Ovary (tissue), 9 donors: ENCODE data around the gene C1QTNF1. TPM values are rescaled to one million over a fixed set of nuclear protein-coding genes. Genes with fewer than 3 reads are reported as not detected.

Experiments used
- DNase-seq, 5 donors: peaks; one replicate each; pipeline ENCODE4 v3.0.0-alpha.2; 2019 to 2020
- H3K27ac ChIP-seq, 2 donors: fragments of 200-600 bp; one replicate each; pipeline versions ENCODE4 v1.5.1 to v1.8.0; 2019 to 2022
- H3K27me3 ChIP-seq: fragments of 200-600 bp; one replicate; pipeline ENCODE4 v1.8.0; 2022
- H3K36me3 ChIP-seq: fragments of 200-600 bp; sonication (generic); one replicate; pipeline ENCODE4 v1.5.1; 2019
- H3K4me1 ChIP-seq: one replicate; pipeline ENCODE4 v1.8.1; 2013; ENCODE audit warnings: mild to moderate bottlenecking, moderate library complexity; ENCODE audit not compliant: insufficient read depth
- H3K4me3 ChIP-seq: fragments of 200-600 bp; sonication (generic); one replicate; pipeline ENCODE4 v1.5.1; 2017
- H3K9me3 ChIP-seq, 2 donors: fragments of 200-600 bp in 1 of 2; sonication (generic) in 1 of 2; one replicate each; pipeline versions ENCODE4 v1.5.1 to v1.8.1; 2013 to 2019; ENCODE audit warnings: mild to moderate bottlenecking in 1 of 2, moderate library complexity in 1 of 2
- CTCF ChIP-seq, 3 donors: fragments of 450-650 bp in 2 of 3; fragments of 200-600 bp in 1 of 3; IDR thresholded peaks; one replicate each; pipeline versions ENCODE4 v1.5.1 to v1.8.0; 2016 to 2022; ENCODE audit warnings: antibody characterized with exemption in 3 of 3, mild to moderate bottlenecking in 1 of 3
- EP300 ChIP-seq: sonication (generic); formaldehyde crosslinking; IDR thresholded peaks from one replicate; pipeline ENCODE4 v1.6.1; 2017; ENCODE audit warnings: antibody characterized with exemption
- POLR2A ChIP-seq: fragments of 450-650 bp; IDR thresholded peaks from one replicate; pipeline ENCODE4 v1.6.1; 2017; ENCODE audit warnings: antibody characterized with exemption, mild to moderate bottlenecking, moderate library complexity
- WGBS, 3 donors: extraction: QIAGEN DNeasy Blood & Tissue Kit in 1 of 3; methylation state at CpG; one replicate each; pipeline versions ENCODE4 v1.1.5 to v1.1.7; 2013 to 2017; 5-methylcytosine and 5-hydroxymethylcytosine counted together
- intact Hi-C, 4 donors: fragments of 100-400 bp; cut with DNase I; formaldehyde crosslinking; loops; one replicate each; pipeline versions ENCODE4 v1.11.0 to v1.15.1; 2022 to 2023
- polyA plus RNA-seq, 2 donors: library from polyadenylated mRNA; stranded (reverse); fragments of 200-250 nt in 1 of 2; fragments of 350-450 nt in 1 of 2; fragmentation: Illumina TruSeq in 1 of 2; extraction: RNeasy Lipid Tissue Mini Kit (QIAGEN cat#74804) in 1 of 2; gene quantifications; one replicate each; pipeline ENCODE4 v1.2.3, GENCODE V29; 2013 to 2014
- total RNA-seq, 7 donors: library from RNA; depleted of rRNA in 2 of 7; stranded (reverse); fragments of >200 nt in 2 of 7; fragmentation: NEBNext Ultra II Directional in 3 of 7; extraction: Animal tissue kit (Norgen Biotek cat#: 25700) in 3 of 7; gene quantifications; one replicate each; pipeline versions ENCODE4 v1.1.0 to v1.2.4, GENCODE V29; 2016 to 2023
- donor health status: DM: no; HTN: no; CAD: no; lungs with moderate emphysema.
- donor health status: DM: no; HTN: no; CAD: no.
- donor health status: Bipolar disorder and iron deficiency.
- donor health status: DM: yes; HTN: yes; CAD: no.
- donor health status: DM: no; HTN: no; CAD: no.
- donor health status: DM: yes; HTN: yes; CAD: no.

C1QTNF1 gene
- total and polyA plus RNA-seq, 9 donors: 17.9 to 85.9 (median 53.5) TPM

DNA sequence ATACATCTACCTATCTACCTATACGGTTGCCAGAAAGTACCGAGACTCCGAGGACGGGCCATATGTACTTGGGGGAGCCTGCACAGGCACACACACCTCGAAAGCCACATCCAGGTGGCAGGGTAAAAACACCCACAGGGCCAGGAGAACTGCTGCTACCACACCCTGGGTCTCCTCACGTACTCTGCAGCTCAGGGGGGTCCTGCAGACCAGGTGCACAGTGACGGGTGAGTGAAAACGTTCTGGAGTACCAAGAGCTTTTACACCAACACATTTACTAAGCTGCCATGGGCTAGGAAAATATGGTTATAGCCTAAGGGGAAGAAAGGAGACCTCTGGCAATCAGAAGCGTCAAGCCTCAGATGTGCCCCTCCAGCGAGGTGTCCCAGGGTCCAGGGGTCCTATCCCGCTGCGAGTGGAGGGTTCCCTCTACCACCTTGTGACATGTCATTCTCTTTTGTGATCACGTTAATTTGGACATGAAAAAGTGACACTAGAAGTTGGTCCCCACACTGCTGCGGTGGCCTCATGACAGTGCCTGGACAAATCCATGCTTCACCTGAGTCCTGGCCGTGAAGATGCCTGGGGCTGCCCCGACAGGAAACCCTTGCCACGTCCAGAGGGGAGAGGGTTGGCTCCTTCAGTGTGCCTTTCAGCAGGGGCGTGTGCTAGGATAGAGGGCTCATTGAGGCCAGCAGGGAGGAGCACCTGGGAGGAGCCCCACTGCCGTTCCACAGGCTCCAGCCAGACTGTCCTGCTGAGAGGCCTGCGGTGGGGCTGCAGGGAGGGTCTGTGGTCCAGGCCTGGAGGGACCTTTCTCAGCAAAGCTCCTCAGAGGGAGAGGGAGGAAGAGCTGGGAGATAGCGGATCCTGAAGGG, 16.2 kb upstream of the C1QTNF1 start:
- peak in 2 of 5 donors; percentile 12 to 32 for DNase-seq
- H3K4me3 ChIP-seq: no peak overlapping the region

DNA sequence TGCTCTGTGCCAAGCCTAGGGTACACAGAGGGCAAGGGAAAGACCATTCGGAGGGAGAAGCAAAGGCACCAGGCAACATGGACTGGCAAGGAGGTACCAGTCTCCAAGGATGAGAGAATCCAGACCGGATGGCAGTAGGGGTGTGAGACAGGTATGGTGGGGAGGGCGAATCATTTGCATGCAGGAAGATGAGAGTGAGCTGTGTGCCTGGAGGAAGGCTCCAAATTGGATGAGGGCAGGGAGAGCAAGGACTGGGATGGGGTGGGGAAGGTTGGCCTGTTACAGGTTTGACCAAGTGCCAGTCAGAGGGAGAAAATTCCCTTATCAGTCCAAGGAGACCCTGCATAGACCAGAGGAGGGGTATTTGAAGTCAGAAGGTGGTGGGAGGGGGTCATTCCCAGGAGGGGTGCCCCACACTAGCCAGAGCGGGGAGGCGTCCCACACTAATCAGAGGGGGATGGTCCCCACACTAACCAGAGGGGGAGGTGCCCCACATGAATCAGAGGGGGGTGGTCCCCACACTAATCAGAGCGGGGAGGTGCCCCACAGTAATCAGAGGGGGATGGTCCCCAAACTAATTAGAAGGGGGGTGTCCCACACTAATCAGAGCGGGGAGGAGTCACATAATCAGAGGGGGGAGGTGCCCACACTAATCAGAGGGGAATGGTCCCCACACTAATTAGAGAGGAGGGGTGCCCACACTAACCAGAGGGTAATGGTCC, 15.1 kb upstream of the C1QTNF1 start:
- intact Hi-C loops: no loop called here
- no peaks in the 10 kb centered on the region for H3K9me3 ChIP-seq
- 28 to 31% (median 30%) methylated on average over 7 of the region's 7 CpGs for WGBS, 3 donors
- DNase-seq: peak in 2 of 5 donors; percentile 13 to 37
- H3K27ac ChIP-seq: peak overlapping the region in 1 of 2 donors; percentile 13
- peak overlapping the region; percentile 76 for H3K4me3 ChIP-seq
- H3K36me3 ChIP-seq: no peaks in the 10 kb centered on the region
- TF ChIP-seq EP300: no peak
- TF ChIP-seq POLR2A: no peak
- no peak for TF ChIP-seq CTCF (IDR thresholded peaks at IDR 0.05)
- H3K4me1 ChIP-seq: peaks cover 14% of the 10 kb centered on the region
- H3K27me3 ChIP-seq: no peaks in the 10 kb centered on the region

More for the DNA sequence above, 16.2 kb upstream of the C1QTNF1 start:
- 80 to 83% (median 80%) methylated on average over 21 of the region's 21 CpGs for whole genome bisulfite sequencing, 3 donors
- intact Hi-C loops: no loop called here
- Histone ChIP-seq H3K36me3 (no peaks in the 10 kb centered on the region), H3K9me3 (no peaks in the 10 kb centered on the region), H3K27me3 (no peaks in the 10 kb centered on the region), H3K4me1 (peaks cover 14% of the 10 kb centered on the region), H3K27ac (no peak overlapping the region)
- TF ChIP-seq EP300 (no peak), POLR2A (no peak), CTCF (IDR thresholded peaks at IDR 0.05) (no peak)

DNA sequence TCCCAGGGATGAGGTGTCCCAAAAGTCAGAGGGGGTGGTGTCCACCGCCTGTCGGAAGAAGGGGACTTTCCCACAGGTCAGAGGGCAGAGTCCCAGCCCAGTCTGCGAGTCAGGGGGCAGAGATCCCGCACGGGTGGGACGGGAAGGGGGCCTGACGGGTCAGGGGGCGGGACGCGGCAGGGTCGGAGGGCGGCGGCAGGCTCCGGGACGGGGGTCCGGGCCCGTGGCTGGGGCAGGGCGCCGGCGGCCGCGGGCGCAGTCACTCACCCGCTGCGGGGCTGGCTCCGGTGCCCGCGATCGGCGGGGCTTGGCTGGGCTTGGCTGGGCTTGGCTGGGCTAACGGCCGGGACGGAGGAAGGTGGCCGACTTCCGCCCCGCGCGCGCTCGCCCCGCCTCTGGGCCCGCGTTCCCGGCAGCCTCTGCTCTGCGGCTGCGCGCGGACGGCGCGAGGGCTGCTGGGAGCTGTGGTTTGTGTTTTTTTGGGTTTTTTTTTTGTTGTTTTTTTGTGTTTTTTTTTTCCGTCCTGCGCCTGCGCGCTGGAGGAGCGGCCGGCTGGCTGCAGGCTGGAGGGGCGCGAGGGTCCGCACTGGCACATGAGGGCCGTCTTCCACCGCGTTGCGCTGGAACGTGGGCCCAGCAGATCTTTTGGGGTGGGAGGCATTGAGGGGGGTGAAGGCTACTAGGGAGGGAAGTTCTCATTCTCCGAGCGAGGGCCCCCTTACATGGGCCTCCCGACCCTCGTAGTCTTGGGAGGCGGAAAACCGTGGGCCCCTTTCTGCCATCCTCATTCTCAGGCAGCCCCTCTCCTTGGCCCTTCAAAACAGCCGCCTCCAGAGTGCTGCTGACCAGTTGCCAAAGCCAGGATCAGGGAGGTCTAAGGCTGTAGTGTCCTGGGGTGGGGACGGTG, 14.3 kb upstream of the C1QTNF1 start, which contains the start of gene CANT1:
Gene CANT1, minus strand, starts transcription at position 368 of the 907 bp plus-strand sequence. CDS start 12,142 bp downstream, outside the sequence.
- no peaks in the 10 kb centered on the region for H3K9me3 ChIP-seq
- WGBS, 3 donors: 1 to 2% (median 1%) methylated on average over 62 to 73 of the region's 73 CpGs
- DNase-seq: peak; percentile 82 to 92 (median 88)
- TF ChIP-seq POLR2A (peak; percentile 69), CTCF (IDR thresholded peaks at IDR 0.05) (no peak)
- H3K27me3 ChIP-seq: no peaks in the 10 kb centered on the region
- H3K4me3 ChIP-seq: peak within 1 kb of the TSS; percentile 76
- H3K36me3 ChIP-seq: no peaks in the 10 kb centered on the region
- intact Hi-C loops: loop anchor here in 1 of 4 donors (10.0 kb wide), 1 partner anchor 385 kb away; no protein-coding TSS in a partner anchor
- H3K27ac ChIP-seq: peak within 1 kb of the TSS; percentile 13 to 62
- H3K4me1 ChIP-seq: peaks cover 14% of the 10 kb centered on the region

DNA sequence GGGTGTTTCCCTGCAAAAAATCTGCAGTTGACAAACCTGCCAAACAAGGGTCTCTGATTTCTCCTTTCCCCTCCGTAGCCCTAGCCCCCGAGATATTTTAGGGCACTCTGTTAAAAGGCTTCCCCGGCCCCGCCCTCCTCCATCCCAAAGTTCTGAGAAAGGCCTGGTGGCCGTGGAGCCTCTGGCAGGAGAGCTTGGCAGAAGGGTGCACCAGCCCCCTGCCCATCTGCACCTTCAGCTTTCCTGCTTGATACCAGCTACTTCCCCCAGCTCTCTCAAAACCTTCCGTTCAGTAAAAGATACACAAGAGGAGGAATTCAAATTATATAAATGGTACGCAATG, 13.7 kb upstream of the C1QTNF1 start:
- 66 to 68% (median 67%) methylated on average over 7 of the region's 7 CpGs for WGBS, 3 donors
- Histone ChIP-seq H3K27ac (peak overlapping the region in 1 of 2 donors; percentile 62), H3K27me3 (no peaks in the 10 kb centered on the region), H3K4me1 (peaks cover 14% of the 10 kb centered on the region), H3K9me3 (no peaks in the 10 kb centered on the region), H3K4me3 (peak overlapping the region; percentile 76), H3K36me3 (no peaks in the 10 kb centered on the region)
- no peak for DNase-seq
- intact Hi-C loops: loop anchor here in 1 of 4 donors (10.0 kb wide), 1 partner anchor 385 kb away; no protein-coding TSS in a partner anchor
- TF ChIP-seq EP300 (no peak), CTCF (IDR thresholded peaks at IDR 0.05) (no peak), POLR2A (no peak)
